GM12891 (cell line): ENCODE results near the gene GAREM1.

Experiments
- DNase-seq: peaks from one replicate; pipeline ENCODE4 v3.0.0; 2011; ENCODE audit warnings: low spot score; ENCODE audit not compliant: insufficient read length
- FAIRE-seq: peaks from 2 replicates; lab custom pipeline; 2011; peaks lifted over from hg19 to GRCh38; lab: Jason Lieb, UNC
- PAX5 ChIP-seq: IDR thresholded peaks from 2 replicates; pipeline ENCODE4 v1.6.1; 2011; ENCODE audit warnings: low read length, moderate library complexity, mild to moderate bottlenecking; ENCODE audit not compliant: insufficient read depth, severe bottlenecking
- POLR2A ChIP-seq: IDR thresholded peaks from 2 replicates; pipeline ENCODE4 v1.6.1; 2011; ENCODE audit warnings: low read depth, low read length, control low read depth
- POLR2AphosphoS5 ChIP-seq: IDR thresholded peaks from 2 replicates; pipeline ENCODE4 v1.6.1; 2011; ENCODE audit warnings: low read depth, low read length, control low read depth
- POU2F2 ChIP-seq: IDR thresholded peaks from 2 replicates; pipeline ENCODE4 v1.6.1; 2011; ENCODE audit warnings: low read depth, mild to moderate bottlenecking, control low read depth, low read length, moderate library complexity
- SPI1 ChIP-seq: IDR thresholded peaks from 2 replicates; pipeline ENCODE4 v1.6.1; 2011; ENCODE audit warnings: low read depth, low read length, control low read depth
- TAF1 ChIP-seq: IDR thresholded peaks from 2 replicates; pipeline ENCODE4 v1.6.1; 2011; ENCODE audit warnings: low read depth, low read length, control low read depth

Gene GAREM1

GRCh38 chr18:32425466-32425865 is 45.2 kb downstream of the GAREM1 start:
- no peak for FAIRE-seq
- no peak for DNase-seq
- no peak for TF ChIP-seq TAF1
- no peak for TF ChIP-seq POLR2AphosphoS5
- TF ChIP-seq PAX5: no peak
- no peak for TF ChIP-seq SPI1
- no peak for TF ChIP-seq POLR2A
- no peak for TF ChIP-seq POU2F2

DNA sequence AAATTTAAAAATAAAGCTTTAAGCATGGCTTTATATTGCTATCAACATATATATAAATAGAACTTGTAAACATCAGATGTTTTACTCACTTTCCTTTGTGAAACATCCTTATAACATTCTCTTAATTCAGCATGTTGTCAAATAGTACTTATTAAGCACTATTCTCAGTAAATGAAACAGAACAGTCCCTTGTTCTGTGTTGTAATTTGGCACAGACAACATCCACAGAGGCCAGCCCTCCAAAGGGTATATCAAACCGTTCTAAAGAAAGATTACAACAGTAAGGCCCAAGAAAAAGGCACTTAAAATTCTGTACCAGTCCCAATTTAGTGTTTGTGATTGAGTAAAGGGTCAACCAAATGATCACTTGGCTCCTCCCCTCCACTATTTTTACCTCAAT is 46.0 kb downstream of the GAREM1 start:
- DNase-seq: no peak
- FAIRE-seq: no peak
- TF ChIP-seq POLR2A (no peak), PAX5 (no peak), TAF1 (no peak), POU2F2 (no peak), POLR2AphosphoS5 (no peak), SPI1 (no peak)

DNA sequence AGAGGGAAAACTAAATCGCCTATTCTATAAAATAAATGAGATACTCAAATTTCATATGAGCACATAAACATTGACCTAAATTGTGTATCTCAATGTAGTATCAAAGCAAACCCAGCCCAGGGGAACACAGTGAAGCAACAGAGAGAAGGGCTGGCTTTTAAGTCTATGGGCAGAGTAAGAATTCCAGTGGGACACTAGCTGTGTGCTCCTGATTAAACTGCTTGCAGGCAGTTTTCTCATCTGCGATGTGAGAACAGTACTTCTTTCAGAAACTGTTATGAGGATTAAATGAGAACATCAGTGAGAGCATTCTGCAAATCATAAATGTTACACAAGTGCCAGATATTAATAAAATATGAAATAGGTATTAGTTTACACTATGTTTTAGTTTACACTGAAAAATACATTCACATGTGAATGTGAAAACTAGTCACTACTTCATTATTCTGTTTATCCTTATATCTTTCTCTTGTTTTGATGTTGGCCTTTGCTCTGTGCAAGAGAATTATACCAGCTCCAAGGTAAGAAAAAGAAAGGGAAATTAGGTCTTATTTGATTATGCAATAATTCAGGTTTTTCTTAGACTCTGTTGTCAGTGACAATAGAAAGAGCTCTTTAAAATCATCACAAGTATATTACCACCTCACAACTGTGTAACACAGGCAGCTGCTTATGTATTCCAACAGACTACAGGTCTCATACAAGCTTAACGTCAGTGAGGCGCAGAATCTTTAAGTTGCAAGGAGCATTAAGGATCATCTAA is 47.5 kb downstream of the GAREM1 start:
- FAIRE-seq (no peak), DNase-seq (no peak)
- TF ChIP-seq SPI1: no peak
- TF ChIP-seq POLR2A: no peak
- no peak for TF ChIP-seq POLR2AphosphoS5
- TF ChIP-seq POU2F2: no peak
- no peak for TF ChIP-seq TAF1
- no peak for TF ChIP-seq PAX5

- DNase-seq (no peak), FAIRE-seq (no peak)
- TF ChIP-seq TAF1: no peak
- TF ChIP-seq POLR2A: no peak
- TF ChIP-seq PAX5: no peak
These were observed 48.5 kb downstream of the GAREM1 start for GRCh38 chr18:32422201-32422600.

GRCh38 chr18:32420084-32420750 is 50.5 kb downstream of the GAREM1 start:
- no peak for DNase-seq
- no peak for FAIRE-seq
- TF ChIP-seq SPI1: no peak
- TF ChIP-seq POLR2A: no peak
- TF ChIP-seq POLR2AphosphoS5: no peak
- TF ChIP-seq PAX5: no peak
- no peak for TF ChIP-seq TAF1
- no peak for TF ChIP-seq POU2F2

- no peak for DNase-seq
- TF ChIP-seq TAF1: no peak
- no peak for TF ChIP-seq POU2F2
- no peak for TF ChIP-seq SPI1
- no peak for TF ChIP-seq PAX5
- no peak for TF ChIP-seq POLR2A
- TF ChIP-seq POLR2AphosphoS5: no peak
- FAIRE-seq: no peak
These were observed 52.5 kb downstream of the GAREM1 start for GRCh38 chr18:32418148-32418547.

DNA sequence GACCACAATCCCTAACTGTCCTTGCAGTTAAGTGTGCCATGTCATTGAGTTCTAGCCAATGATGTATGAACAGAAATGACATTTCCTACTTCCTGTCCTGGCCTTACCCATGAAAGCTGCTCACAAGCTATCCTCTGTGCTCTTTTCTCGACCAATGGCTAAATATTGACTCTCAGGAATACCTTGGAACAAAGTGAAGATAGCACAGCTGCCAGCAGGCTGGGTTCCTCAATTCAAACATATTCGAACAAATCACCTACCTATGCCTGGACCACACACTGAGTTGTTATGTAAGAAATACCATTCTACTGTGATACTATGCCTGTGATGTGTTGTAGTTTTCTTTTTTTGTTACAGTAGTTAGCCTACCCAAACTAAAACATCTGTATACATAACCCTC is 65.1 kb downstream of the GAREM1 start:
- FAIRE-seq (no peak), DNase-seq (no peak)
- TF ChIP-seq POU2F2: no peak
- no peak for TF ChIP-seq TAF1
- TF ChIP-seq POLR2AphosphoS5: no peak
- TF ChIP-seq PAX5: no peak
- no peak for TF ChIP-seq POLR2A
- no peak for TF ChIP-seq SPI1

- no peak for TF ChIP-seq POLR2A
- TF ChIP-seq TAF1: no peak
- TF ChIP-seq POLR2AphosphoS5: no peak
- no peak for TF ChIP-seq POU2F2
- no peak for TF ChIP-seq SPI1
- TF ChIP-seq PAX5: no peak
- no peak for FAIRE-seq
These were observed 69.1 kb downstream of the GAREM1 start for GRCh38 chr18:32401621-32402020.

DNA sequence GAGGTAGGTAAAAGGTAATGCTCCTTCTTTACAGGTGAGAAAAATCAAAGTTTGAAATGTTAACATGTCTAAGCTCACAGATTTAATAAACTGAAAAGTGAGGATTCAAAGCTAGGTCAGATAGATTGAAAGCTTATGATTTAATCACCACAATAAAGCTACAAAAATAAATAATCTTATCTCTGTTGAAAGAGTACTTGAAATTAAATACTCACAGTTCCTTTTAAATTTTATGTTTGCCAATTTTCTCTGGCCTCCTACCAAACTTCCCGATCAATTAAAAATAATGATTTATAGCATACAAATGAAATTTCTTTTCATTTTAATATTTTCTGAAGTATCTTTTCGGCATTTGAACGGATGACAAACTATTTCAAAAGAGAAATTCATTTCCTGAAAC is 77.3 kb downstream of the GAREM1 start:
- FAIRE-seq (no peak), DNase-seq (no peak)
- no peak for TF ChIP-seq SPI1
- no peak for TF ChIP-seq PAX5
- no peak for TF ChIP-seq POLR2A
- no peak for TF ChIP-seq POLR2AphosphoS5
- TF ChIP-seq TAF1: no peak
- TF ChIP-seq POU2F2: no peak

More at GRCh38 chr18:32401621-32402020, 69.1 kb downstream of the GAREM1 start:
- DNase-seq: no peak
